LNCAP (cell line): Measurements from ENCODE around the gene BCORL1.

Experiments used
- TF ChIP-seq, protein P1 (sequence below): fragments of 450-650 bp; IDR thresholded peaks from 2 replicates; pipeline ENCODE4 v1.5.1; 2017; ENCODE audit warnings: mild to moderate bottlenecking

Gene BCORL1

DNA sequence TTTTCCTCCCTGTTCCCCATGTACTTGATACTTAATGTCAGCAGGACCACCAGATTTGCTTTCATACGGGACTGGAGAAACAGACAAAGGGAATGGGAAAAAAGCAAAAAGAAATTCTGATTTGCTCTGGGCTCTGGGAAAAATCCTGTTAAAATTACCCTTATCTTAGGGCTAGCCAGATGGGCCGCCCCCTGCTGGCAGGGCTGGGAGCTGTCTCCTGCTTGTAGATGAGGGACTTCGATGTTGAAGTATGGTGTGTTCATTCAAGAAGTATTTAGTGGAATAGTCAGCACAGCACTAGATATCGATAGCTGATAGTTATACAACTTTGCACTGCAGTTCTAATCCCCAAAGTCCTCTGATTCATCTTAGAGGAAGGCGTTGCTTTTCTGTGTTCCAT is 45.8 kb downstream of the BCORL1 start:
- TF ChIP-seq, protein P1, sequence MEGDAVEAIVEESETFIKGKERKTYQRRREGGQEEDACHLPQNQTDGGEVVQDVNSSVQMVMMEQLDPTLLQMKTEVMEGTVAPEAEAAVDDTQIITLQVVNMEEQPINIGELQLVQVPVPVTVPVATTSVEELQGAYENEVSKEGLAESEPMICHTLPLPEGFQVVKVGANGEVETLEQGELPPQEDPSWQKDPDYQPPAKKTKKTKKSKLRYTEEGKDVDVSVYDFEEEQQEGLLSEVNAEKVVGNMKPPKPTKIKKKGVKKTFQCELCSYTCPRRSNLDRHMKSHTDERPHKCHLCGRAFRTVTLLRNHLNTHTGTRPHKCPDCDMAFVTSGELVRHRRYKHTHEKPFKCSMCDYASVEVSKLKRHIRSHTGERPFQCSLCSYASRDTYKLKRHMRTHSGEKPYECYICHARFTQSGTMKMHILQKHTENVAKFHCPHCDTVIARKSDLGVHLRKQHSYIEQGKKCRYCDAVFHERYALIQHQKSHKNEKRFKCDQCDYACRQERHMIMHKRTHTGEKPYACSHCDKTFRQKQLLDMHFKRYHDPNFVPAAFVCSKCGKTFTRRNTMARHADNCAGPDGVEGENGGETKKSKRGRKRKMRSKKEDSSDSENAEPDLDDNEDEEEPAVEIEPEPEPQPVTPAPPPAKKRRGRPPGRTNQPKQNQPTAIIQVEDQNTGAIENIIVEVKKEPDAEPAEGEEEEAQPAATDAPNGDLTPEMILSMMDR, result peak; percentile 72

DNA sequence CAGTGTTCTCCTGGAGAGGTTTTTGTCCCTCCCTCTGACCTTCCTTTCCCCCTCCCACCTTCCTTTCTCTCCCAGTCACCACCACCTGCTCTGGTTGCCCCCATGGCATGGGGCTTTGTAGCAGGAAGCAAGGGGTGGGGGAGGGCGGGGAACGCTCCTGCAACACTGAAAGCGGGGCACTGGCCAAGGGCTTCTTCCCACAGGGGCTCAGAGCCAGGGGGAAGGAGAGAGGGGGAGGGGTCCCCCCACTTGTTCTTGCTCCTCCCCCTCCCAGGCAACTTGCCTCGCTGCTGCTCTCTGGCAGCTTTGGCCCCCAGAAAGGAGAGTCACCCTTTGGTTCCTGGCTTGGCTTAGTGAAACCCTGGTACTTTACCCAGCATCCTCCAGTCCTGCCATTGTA is 48.4 kb downstream of the BCORL1 start:
- TF ChIP-seq, protein P1, result no peak

DNA sequence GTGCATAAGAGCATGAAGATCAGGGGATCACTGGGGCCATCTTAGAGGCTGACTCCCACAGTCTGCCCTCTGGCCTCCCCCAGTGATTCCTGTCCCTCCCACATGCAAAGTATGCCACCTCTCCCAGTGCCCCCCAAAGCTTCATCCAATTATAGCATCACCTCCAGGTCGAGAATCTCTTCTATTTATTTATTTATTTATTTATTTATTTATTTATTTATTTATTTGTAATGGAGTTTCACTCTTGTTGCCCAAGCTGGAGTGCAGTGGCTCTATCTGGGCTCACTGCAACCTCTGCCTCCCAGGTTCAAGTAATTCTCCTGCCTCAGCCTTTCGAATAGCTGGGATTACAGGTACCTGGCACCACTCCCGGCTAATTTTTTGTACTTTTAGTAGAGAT is 50.1 kb downstream of the BCORL1 start:
- TF ChIP-seq, protein P1, result no peak

DNA sequence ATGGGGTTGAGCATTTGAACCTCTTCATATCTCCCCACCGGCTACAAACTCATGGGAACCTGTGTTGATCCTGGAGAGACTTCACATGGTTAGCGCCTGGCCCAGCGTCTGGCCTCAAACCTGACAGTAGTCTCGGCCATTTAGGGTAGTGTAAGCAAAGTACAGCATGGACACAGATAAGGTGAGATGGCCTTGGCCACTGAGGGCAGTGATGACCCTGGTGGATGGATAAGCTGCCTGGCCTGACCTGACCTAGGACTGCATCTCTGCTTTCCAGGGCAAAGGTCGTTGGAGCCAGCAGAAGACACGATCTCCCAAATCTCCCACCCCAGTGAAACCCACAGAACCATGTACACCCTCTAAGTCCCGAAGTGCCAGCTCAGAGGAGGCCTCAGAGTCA is 51.7 kb downstream of the BCORL1 start:
- TF ChIP-seq, protein P1, result no peak

DNA sequence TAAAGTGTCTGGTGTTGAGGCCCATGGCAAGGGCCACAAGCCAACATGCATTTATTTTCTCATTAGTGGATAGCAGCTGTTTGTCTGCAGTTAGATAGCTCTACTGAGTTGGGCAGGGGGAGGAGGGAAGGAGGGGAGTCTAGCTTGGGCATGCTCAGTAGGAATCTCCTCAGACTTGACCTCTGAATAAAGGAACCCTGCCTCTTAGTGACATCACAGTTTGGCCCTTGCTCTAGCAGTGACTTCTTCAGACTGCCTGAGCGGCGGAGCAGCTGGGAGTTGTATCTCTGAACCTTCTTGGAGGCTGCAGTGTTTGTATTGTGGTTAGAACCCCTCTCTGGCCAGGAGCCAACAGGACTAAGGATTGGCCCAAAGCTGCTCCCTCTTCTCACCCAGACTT is 57.4 kb downstream of the BCORL1 start:
- TF ChIP-seq, protein P1, result no peak

DNA sequence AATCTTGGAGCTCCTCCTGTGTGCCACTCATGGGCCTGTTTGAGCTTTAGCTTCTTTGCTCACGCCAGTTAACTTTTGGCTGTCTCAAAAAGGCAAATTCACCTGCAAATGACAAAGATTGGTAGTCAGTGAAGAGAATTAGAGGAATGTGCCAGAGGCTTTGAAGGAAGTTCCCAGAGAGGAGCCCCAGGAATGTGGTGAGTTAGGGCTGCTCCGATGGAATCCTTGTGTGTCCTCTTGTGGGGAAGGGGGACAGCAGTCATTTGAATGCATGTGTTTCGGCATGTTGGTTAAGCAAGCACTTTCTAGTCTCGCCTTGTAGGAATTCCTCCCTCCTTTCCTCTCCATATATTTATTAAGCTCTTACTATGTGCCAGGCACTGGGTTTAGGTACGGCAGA is 65.0 kb downstream of the BCORL1 start:
- TF ChIP-seq, protein P1, result no peak

DNA sequence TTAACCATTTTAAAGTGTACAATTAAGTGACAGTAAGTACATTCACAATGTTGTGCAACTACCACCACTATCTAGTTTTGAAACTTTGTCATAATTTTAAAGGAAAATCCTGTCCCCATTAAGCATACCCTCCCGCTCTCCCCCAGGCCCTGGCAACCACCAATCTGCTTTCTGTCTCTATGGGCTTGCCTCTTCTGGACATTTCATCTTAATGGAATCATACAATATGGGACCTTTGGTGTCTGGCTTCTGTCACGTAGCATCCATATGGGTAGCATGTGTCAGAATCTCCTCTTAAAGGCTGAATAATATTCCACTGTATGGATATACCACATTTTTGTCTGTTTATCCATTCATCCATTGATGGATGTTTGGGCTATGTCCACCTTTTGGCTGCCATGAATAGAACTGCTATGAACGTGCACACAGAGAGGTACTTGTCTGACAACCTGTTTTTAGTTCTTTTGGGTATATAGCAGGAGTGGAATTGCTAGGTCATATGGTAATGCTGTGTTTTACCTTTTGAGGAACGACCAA is 66.3 kb downstream of the BCORL1 start:
- TF ChIP-seq, protein P1, result no peak

DNA sequence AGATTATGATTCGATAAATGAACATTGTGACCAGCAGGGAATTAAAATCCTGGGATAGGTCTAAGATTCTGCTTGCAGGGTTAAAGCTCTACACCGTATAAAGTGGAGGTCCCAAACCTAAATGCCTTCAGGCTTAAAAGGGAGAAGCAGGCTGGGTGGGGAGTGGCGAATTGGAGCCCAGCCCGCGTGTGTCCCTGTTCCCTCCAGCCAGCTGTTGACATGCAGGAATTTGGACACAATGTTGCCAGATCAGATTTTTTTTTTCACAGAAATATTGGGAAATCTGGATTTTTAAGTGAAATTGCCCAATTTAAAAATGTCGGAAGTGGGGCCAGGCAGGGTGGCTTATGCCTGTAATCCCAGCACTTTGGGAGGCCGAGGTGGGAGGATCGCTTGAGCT is 67.4 kb downstream of the BCORL1 start:
- TF ChIP-seq, protein P1, result no peak
